Measurements from ENCODE around the gene PKN1. TPM values are rescaled to one million over a fixed set of nuclear protein-coding genes. Genes with fewer than 3 reads are reported as not detected.
"Not testable (repeated sequence)": the region's sequence is repeated elsewhere in the genome, so short reads cannot be mapped to it uniquely, and the experiment has no call there.

The PKN1 gene
- total and polyA plus RNA-seq, 3 donors from 2014 or later: 116 to 259 (median 204) TPM

- TF ChIP-seq CTCF (IDR thresholded peaks at IDR 0.05) (no peak), POLR2A (IDR thresholded peaks at IDR 0.05) (no peak)
- Histone ChIP-seq H3K4me1 (peaks cover 6% of the 10 kb centered on the region), H3K4me3 (no peak overlapping the region), H3K27ac (no peak overlapping the region), H3K27me3 (no peaks in the 10 kb centered on the region), H3K36me3 (ENCODE audit: low read depth, missing control alignments) (no peaks in the 10 kb centered on the region), H3K9me3 (no peaks in the 10 kb centered on the region)
- intact Hi-C loops (cut with DNase I; ENCODE audit: low total_unique reads): no loop called here
- no peak for DNase-seq
- 75 to 78% methylated on average over 26 of the region's 26 CpGs for WGBS, 2 donors
These were observed 30.6 kb upstream of the PKN1 start for GRCh38 chr19:14402332-14403144.

DNA sequence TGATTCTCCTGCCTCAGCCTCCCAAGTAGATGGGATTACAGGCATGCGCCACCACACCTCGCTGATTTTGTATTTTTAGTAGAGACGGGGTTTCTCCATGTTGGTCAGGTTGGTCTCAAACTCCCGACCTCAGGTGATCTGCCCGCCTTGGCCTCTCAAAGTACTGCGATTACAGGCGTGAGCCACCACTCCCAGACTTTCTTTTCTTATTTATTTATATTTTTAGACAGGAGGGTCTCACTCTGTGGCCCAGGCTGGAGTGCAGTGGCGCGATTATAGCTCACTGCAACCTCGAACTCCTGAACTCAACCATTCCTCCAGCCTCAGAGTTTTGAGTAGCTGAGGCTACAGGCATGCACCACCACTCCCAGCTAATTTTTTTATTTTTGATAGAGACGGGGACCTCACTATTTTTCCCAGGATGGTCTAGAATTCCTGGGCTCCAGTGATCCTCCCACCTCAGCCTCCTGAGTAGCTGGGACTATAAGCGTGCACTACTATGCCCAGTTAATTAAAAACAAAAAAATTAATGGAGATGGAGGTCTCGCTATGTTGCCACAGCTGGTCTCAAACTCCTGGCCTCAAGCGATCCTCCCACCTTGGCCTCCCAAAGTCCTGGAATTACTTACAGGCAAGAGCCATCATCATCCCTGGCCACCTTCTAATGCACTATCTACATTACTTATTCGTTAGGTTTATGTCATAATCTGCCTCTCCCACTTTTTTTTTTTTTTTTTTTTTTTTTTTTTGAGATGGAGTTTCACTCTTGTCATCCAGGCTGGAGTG lies 29.8 kb upstream of the PKN1 start:
- 91 to 95% methylated on average over 15 of the region's 15 CpGs for WGBS, 2 donors
- DNase-seq; H3K4me1 ChIP-seq; H3K36me3 ChIP-seq (ENCODE audit: low read depth, missing control alignments); H3K27ac ChIP-seq; H3K9me3 ChIP-seq; intact Hi-C loops (cut with DNase I; ENCODE audit: low total_unique reads); H3K4me3 ChIP-seq; H3K27me3 ChIP-seq: not testable (repeated sequence)

- Histone ChIP-seq H3K9me3 (no peaks in the 10 kb centered on the region), H3K4me3 (no peak overlapping the region), H3K36me3 (ENCODE audit: low read depth, missing control alignments) (no peaks in the 10 kb centered on the region), H3K27ac (no peak overlapping the region), H3K27me3 (no peaks in the 10 kb centered on the region), H3K4me1 (peaks cover 6% of the 10 kb centered on the region)
- TF ChIP-seq POLR2A (IDR thresholded peaks at IDR 0.05) (no peak), CTCF (IDR thresholded peaks at IDR 0.05) (no peak)
- whole genome bisulfite sequencing, 2 donors: 90 to 94% methylated on average over 2 to 9 of the region's 9 CpGs
- no peak for DNase-seq
- intact Hi-C loops (cut with DNase I; ENCODE audit: low total_unique reads): no loop called here
These were observed 28.8 kb upstream of the PKN1 start for GRCh38 chr19:14404312-14404711.

DNA sequence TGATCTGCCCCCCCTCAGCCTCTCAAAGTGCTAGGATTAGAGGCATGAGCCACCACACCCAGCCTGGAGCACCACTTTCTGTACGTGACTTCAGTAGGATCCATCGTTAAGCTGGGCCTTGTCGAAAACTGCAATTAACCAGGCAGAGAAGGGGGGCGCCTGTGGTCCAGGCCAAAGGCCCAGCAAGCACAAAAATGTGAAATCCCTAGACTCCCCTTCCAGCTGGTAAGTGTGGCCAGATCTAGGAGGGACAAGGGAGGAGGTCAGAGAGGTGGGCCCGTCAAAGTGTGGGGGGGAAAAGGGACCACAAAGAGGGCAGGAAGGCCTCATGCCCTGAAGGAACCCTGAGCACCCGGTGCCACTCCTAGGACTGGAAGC lies 27.7 kb upstream of the PKN1 start:
- no peaks in the 10 kb centered on the region for H3K9me3 ChIP-seq
- TF ChIP-seq POLR2A (IDR thresholded peaks at IDR 0.05) (no peak), CTCF (IDR thresholded peaks at IDR 0.05) (no peak)
- no peaks in the 10 kb centered on the region for H3K36me3 ChIP-seq (ENCODE audit: low read depth, missing control alignments)
- 56 to 64% methylated on average over 3 to 6 of the region's 6 CpGs for WGBS, 2 donors
- peaks cover 6% of the 10 kb centered on the region for H3K4me1 ChIP-seq
- no peak for DNase-seq
- intact Hi-C loops (cut with DNase I; ENCODE audit: low total_unique reads): no loop called here
- H3K27ac ChIP-seq: peak overlapping the region in 1 of 2 donors; percentile 80
- H3K27me3 ChIP-seq: no peaks in the 10 kb centered on the region
- H3K4me3 ChIP-seq: peak overlapping the region in 1 of 2 donors; percentile 36
